ENCODE data around the gene AP1M1. TPM values are rescaled to one million over a fixed set of nuclear protein-coding genes. Genes with fewer than 3 reads are reported as not detected.

AP1M1 gene
- total and polyA plus RNA-seq, 3 experiments from 2014 or later = 113 to 145 (median 120) TPM

DNA sequence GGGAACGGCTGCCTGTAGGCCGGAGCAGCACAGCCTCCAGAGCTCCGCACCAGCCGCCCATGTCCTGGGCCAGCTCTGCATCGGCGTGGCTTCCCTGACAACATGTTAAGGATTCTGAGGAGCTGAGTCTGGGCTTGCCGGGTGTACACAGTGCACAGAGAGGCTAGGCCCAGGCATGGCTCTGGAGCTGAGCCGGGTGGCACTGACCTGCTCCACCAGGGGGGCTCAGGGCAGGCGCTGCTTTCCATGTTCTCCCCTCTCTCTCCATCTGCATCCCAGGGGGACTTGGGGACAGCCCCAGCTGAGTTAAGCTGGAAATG, 31.6 kb downstream of the AP1M1 start:
- Mint-ChIP-seq H3K27me3 (no peaks in the 10 kb centered on the region), H3K4me1 (peaks cover 0 to 2% (median 0%) of the 10 kb centered on the region in 3 donors), H3K4me3 (no peak overlapping the region), H3K9me3 (no peaks in the 10 kb centered on the region), H3K36me3 (peaks cover 0 to 89% (median 9%) of the 10 kb centered on the region in 3 donors), H3K27ac (peak overlapping the region in 2 of 8 donors; percentile 15 to 68)
- H3K27ac ChIP-seq (ENCODE audit: low read depth, low read length) = no peak overlapping the region
- no peaks in the 10 kb centered on the region for H3K9me3 ChIP-seq (ENCODE audit: low read length)
- POLR2A ChIA-PET = no interaction called here
- no peaks in the 10 kb centered on the region for H3K27me3 ChIP-seq (ENCODE audit: insufficient read depth, low read length, poor library complexity, severe bottlenecking)
- no peaks in the 10 kb centered on the region for H3K4me1 ChIP-seq (ENCODE audit: insufficient read depth, low read length)
- no peak for DNase-seq
- H3K36me3 ChIP-seq (ENCODE audit: insufficient read depth, low read length) = peaks cover 17% of the 10 kb centered on the region
- CTCF ChIA-PET = no interaction called here
- H3K4me3 ChIP-seq (ENCODE audit: low read length) = no peak overlapping the region

DNA sequence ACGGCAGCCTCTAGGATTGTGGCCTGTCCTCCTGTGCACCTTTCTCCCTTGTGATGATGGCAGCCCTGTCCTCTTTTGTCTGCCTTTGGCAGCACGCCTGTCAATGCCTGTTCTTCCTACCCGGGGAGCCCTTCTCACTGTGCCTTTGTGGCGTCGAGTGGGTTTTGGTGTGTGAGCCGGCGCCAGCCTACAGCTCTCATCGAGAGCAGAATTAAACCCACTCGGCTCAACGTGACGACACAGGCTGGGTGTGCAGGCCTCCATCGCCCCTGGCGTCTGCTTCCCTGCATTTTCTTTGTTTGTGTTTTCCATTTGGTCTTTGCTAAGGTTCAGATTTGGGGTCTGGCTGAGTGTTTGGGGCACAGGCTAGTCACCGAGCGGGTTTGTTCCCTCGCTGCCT, 34.4 kb downstream of the AP1M1 start:
- Histone ChIP-seq H3K4me1 (ENCODE audit: insufficient read depth, low read length) (no peaks in the 10 kb centered on the region), H3K4me3 (ENCODE audit: low read length) (no peak overlapping the region), H3K27me3 (ENCODE audit: insufficient read depth, low read length, poor library complexity, severe bottlenecking) (no peaks in the 10 kb centered on the region), H3K27ac (ENCODE audit: low read depth, low read length) (no peak overlapping the region), H3K9me3 (ENCODE audit: low read length) (no peaks in the 10 kb centered on the region), H3K36me3 (ENCODE audit: insufficient read depth, low read length) (peaks cover 15% of the 10 kb centered on the region)
- peaks cover 0 to 2% of the 10 kb centered on the region in 2 donors for H3K27me3 Mint-ChIP-seq
- no peaks in the 10 kb centered on the region for H3K9me3 Mint-ChIP-seq
- ChIA-PET POLR2A (no interaction called here), CTCF (no interaction called here)
- peak overlapping the region in 3 of 8 donors; percentile 43 to 54 (median 47) for H3K27ac Mint-ChIP-seq
- H3K4me1 Mint-ChIP-seq = peaks cover 3 to 10% (median 8%) of the 10 kb centered on the region in 3 donors
- no peak for DNase-seq
- H3K4me3 Mint-ChIP-seq = no peak overlapping the region
- H3K36me3 Mint-ChIP-seq = peaks cover 8 to 90% (median 13%) of the 10 kb centered on the region in 3 donors

DNA sequence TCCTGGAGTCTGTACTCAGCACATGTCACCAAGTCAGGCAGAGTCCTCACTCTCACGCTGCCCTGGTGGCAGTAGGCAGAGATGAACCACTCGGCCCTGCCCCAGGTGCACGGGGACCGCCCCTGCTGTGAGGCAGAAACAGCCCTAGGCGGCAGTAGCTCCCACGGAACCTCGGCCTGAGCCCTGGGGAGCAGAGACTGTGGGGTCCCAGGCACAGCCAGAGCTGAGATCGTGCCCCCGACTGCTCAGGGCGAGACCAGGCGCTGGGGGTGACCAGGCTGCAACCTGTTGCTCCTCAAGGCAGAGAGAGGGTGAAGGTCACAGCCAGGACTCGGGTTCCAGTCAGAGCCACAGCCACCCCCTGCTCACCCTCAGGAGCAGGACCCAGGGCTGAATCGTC, 34.9 kb downstream of the AP1M1 start:
- peaks cover 15% of the 10 kb centered on the region for H3K36me3 ChIP-seq (ENCODE audit: insufficient read depth, low read length)
- DNase-seq = peak in 1 of 5 donors; percentile 24
- H3K9me3 ChIP-seq (ENCODE audit: low read length) = no peaks in the 10 kb centered on the region
- Mint-ChIP-seq H3K27me3 (peaks cover 0 to 2% of the 10 kb centered on the region in 2 donors), H3K4me1 (peaks cover 3 to 10% (median 8%) of the 10 kb centered on the region in 3 donors), H3K36me3 (peaks cover 8 to 85% (median 13%) of the 10 kb centered on the region in 3 donors), H3K9me3 (no peaks in the 10 kb centered on the region), H3K4me3 (no peak overlapping the region), H3K27ac (peak overlapping the region in 3 of 8 donors; percentile 10 to 47 (median 43))
- CTCF ChIA-PET = no interaction called here
- no peaks in the 10 kb centered on the region for H3K27me3 ChIP-seq (ENCODE audit: insufficient read depth, low read length, poor library complexity, severe bottlenecking)
- POLR2A ChIA-PET = no interaction called here
- H3K4me3 ChIP-seq (ENCODE audit: low read length) = no peak overlapping the region
- no peak overlapping the region for H3K27ac ChIP-seq (ENCODE audit: low read depth, low read length)
- no peaks in the 10 kb centered on the region for H3K4me1 ChIP-seq (ENCODE audit: insufficient read depth, low read length)

DNA sequence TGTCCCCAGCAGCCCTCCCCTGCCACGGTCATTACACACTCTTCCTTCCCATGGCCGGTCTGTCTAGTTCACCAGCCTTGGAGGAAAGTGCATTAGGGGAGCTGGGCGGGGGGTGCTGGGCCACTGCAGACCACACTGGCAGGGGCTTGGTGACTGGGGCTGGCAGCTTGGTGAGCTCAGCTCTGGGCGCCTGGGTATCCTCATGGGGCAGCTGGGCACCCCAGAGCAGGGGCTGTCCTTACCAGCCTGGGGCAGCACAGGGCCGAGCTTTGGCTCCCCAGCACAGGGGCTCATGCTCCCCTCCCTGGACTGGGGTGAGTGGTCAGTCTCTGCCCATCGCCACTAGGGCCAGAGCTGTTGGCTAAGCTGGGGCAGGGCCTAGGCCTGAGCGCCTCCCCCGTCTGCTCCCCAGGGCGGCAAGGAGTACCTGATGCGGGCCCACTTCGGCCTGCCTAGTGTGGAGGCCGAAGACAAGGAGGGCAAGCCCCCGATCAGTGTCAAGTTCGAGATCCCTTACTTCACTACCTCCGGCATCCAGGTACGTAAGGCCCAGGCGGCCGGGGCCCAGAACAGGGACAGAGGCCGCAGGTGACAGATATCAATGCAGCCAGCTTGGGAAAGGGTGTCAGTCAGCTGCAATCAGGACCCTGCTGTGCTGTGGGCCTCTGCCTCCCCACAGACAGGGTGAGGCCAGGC, 35.5 kb downstream of the AP1M1 start:
- no peak for DNase-seq
- peak overlapping the region in 2 of 8 donors; percentile 29 to 35 for H3K27ac Mint-ChIP-seq
- H3K4me3 Mint-ChIP-seq = no peak overlapping the region
- H3K9me3 Mint-ChIP-seq = no peaks in the 10 kb centered on the region
- Histone ChIP-seq H3K9me3 (ENCODE audit: low read length) (no peaks in the 10 kb centered on the region), H3K4me1 (ENCODE audit: insufficient read depth, low read length) (peaks cover 5% of the 10 kb centered on the region), H3K36me3 (ENCODE audit: insufficient read depth, low read length) (peaks cover 15% of the 10 kb centered on the region), H3K27me3 (ENCODE audit: insufficient read depth, low read length, poor library complexity, severe bottlenecking) (no peaks in the 10 kb centered on the region), H3K4me3 (ENCODE audit: low read length) (no peak overlapping the region), H3K27ac (ENCODE audit: low read depth, low read length) (no peak overlapping the region)
- peaks cover 7 to 14% (median 12%) of the 10 kb centered on the region in 3 donors for H3K4me1 Mint-ChIP-seq
- ChIA-PET CTCF (no interaction called here), POLR2A (no interaction called here)
- peaks cover 8 to 80% (median 13%) of the 10 kb centered on the region in 3 donors for H3K36me3 Mint-ChIP-seq
- peaks cover 0 to 2% of the 10 kb centered on the region in 2 donors for H3K27me3 Mint-ChIP-seq

DNA sequence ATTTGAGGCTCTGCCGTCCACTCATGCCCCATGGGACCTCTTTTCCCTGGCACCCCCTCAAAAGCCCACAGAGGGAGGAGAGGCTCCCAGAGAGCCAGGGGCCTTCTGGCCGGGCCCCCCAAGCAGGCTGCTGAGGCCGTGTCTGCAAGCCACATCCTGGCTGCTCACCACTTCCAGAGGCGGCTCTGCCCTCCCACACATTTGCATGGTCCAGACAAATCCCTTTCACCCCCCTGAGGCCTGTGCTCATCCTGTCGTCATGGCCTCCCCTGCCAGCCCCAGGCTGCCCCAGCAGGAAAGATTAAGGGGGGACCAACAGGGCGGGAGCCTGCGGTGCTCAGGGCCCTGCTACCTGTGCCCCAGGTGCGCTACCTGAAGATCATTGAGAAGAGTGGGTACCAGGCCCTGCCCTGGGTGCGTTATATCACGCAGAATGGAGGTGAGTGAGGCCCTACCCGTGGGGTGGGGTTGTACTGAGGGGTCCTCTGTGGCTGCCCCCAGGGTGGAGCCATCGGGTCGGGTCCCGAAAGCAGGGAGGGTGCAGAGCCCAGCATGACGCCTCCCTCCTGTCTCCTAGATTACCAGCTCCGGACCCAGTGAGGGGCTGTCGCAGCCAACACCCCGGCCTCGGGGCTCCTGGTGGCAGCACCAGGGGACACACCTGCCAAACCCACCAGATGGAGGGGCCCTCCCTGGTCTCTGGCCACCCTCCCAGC, 36.3 kb downstream of the AP1M1 start:
- Mint-ChIP-seq H3K27ac (peak overlapping the region in 1 of 8 donors; percentile 87), H3K27me3 (peaks cover 0 to 2% of the 10 kb centered on the region in 2 donors), H3K9me3 (no peaks in the 10 kb centered on the region), H3K4me1 (peaks cover 12 to 19% (median 16%) of the 10 kb centered on the region in 3 donors), H3K36me3 (peaks cover 8 to 73% (median 13%) of the 10 kb centered on the region in 3 donors), H3K4me3 (no peak overlapping the region)
- no peak overlapping the region for H3K27ac ChIP-seq (ENCODE audit: low read depth, low read length)
- DNase-seq = peak in 1 of 5 donors; percentile 22
- H3K4me1 ChIP-seq (ENCODE audit: insufficient read depth, low read length) = peaks cover 5% of the 10 kb centered on the region
- H3K9me3 ChIP-seq (ENCODE audit: low read length) = no peaks in the 10 kb centered on the region
- CTCF ChIA-PET = no interaction called here
- POLR2A ChIA-PET = no interaction called here
- peaks cover 15% of the 10 kb centered on the region for H3K36me3 ChIP-seq (ENCODE audit: insufficient read depth, low read length)
- H3K27me3 ChIP-seq (ENCODE audit: insufficient read depth, low read length, poor library complexity, severe bottlenecking) = no peaks in the 10 kb centered on the region
- no peak overlapping the region for H3K4me3 ChIP-seq (ENCODE audit: low read length)

DNA sequence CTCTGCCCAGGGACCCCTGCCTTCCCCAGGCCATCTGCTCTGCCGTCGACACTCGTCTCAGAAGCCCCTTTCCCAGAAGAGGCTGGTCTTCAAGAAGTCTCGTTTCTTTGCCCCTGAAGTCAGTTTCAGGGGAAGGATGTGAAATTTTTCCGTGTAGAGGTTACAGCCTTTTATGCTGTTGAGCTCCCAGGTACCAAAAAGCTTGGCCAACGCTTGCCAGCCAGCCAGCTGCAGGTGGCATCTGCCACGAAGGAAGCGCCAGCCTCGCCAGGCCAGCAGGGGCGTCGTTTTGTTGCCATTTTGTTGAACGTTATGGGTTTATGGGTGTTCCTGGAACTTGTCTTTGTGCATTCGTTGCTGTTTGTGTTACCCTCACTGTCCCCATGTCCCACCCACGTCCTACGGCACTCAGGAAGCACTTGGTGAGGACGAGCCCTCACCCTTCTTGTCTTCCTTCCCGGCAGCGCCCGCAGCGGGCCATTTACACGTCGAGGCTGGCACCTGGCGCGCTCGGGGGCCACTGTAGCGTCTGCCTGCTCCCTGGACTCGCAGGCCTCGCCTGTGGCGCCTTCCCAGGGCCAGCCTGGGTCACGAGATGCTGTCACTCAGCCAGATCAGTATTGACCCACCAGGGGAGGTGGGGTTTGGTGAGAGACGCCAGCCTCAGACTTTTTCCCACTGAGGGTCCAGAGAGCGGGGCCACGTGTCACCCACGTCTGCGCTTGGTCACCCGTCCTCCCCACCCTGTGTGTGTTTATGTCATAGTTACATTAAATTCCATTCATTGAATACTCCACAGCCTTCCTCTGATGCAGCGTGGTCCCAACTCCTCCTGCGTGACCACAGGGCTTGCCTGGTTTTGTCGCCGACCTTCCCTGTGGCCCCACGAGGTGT, 37.1 kb downstream of the AP1M1 start:
- no peak overlapping the region for H3K27ac Mint-ChIP-seq
- peaks cover 12 to 19% (median 16%) of the 10 kb centered on the region in 3 donors for H3K4me1 Mint-ChIP-seq
- Histone ChIP-seq H3K4me1 (ENCODE audit: insufficient read depth, low read length) (peaks cover 12% of the 10 kb centered on the region), H3K27me3 (ENCODE audit: insufficient read depth, low read length, poor library complexity, severe bottlenecking) (no peaks in the 10 kb centered on the region), H3K4me3 (ENCODE audit: low read length) (no peak overlapping the region), H3K9me3 (ENCODE audit: low read length) (no peaks in the 10 kb centered on the region), H3K27ac (ENCODE audit: low read depth, low read length) (no peak overlapping the region), H3K36me3 (ENCODE audit: insufficient read depth, low read length) (peaks cover 9% of the 10 kb centered on the region)
- ChIA-PET CTCF (interaction anchor here (0.9 kb wide), 1 partner anchor 152 kb away, joined by 3 read pairs; no protein-coding TSS in a partner anchor), POLR2A (no interaction called here)
- peaks cover 0 to 2% of the 10 kb centered on the region in 2 donors for H3K27me3 Mint-ChIP-seq
- no peak overlapping the region for H3K4me3 Mint-ChIP-seq
- H3K9me3 Mint-ChIP-seq = no peaks in the 10 kb centered on the region
- H3K36me3 Mint-ChIP-seq = peaks cover 8 to 65% (median 9%) of the 10 kb centered on the region in 3 donors
- DNase-seq = peak in 1 of 5 donors; percentile 34

DNA sequence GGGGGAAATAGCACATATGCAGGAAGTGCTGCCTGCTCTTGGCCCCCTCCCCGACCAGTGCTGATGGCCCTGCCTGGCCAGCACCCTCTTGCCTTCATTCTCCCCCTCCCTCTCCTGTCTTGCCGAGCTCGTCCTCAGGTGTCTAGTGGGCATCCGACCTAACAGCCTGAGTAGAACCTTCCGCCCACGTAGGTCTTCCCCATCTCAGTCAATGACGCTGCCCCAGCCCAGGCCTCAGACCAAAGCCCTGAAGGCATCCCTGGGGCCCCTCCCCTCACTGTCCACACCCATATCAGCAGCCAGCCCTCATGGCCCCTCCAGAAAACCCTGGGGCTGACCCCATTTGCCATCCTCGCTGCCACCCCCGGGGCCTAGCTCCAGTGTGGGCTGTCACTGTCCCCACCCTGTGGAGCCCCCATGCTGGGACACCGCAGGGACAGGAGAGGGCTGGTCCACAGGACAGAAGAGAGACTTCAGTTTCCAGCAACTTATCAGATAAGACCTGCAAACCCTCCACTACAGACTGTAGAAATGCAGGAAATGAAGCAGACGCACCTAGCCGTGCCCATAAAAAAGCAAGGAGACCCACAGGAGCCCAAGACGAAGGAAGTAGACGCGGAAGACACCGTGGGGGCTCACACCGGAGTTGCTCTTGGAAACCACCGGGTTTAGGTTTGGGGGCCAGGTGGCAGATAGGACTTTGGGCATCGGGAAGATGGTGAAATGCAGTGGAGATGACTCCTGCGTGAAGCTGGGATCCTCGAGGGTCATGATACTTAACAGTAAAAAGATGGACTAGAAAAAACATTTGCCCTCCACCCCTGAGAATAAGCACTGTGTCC, 38.3 kb downstream of the AP1M1 start:
- Histone ChIP-seq H3K27me3 (ENCODE audit: insufficient read depth, low read length, poor library complexity, severe bottlenecking) (no peaks in the 10 kb centered on the region), H3K9me3 (ENCODE audit: low read length) (no peaks in the 10 kb centered on the region), H3K27ac (ENCODE audit: low read depth, low read length) (no peak overlapping the region), H3K36me3 (ENCODE audit: insufficient read depth, low read length) (peaks cover 6% of the 10 kb centered on the region), H3K4me1 (ENCODE audit: insufficient read depth, low read length) (peaks cover 12% of the 10 kb centered on the region), H3K4me3 (ENCODE audit: low read length) (no peak overlapping the region)
- peaks cover 0 to 2% of the 10 kb centered on the region in 2 donors for H3K27me3 Mint-ChIP-seq
- no peaks in the 10 kb centered on the region for H3K9me3 Mint-ChIP-seq
- DNase-seq = peak in 1 of 5 donors; percentile 63
- H3K36me3 Mint-ChIP-seq = peaks cover 6 to 55% (median 8%) of the 10 kb centered on the region in 3 donors
- H3K4me3 Mint-ChIP-seq = no peak overlapping the region
- H3K4me1 Mint-ChIP-seq = peaks cover 12 to 22% (median 16%) of the 10 kb centered on the region in 3 donors
- POLR2A ChIA-PET = no interaction called here
- H3K27ac Mint-ChIP-seq = peak overlapping the region in 1 of 8 donors; percentile 19
- CTCF ChIA-PET = interaction anchor here (0.9 to 1.4 kb wide), 2 partner anchors 9 to 150 kb away, joined by 3 read pairs; no protein-coding TSS in a partner anchor
